HepG2 (cell line): Measurements from ENCODE around the gene PSMD1. TPM values are rescaled to one million over a fixed set of nuclear protein-coding genes. Genes with fewer than 3 reads are reported as not detected.

ENCODE experiments used
- CBX2 ChIP-seq, 2 experiments: fragments of 200-600 bp in 1 of 2; sonication (generic); formaldehyde crosslinking in 1 of 2; IDR thresholded peaks; 2 replicates each; pipeline versions ENCODE4 v1.7.0 to v1.8.1; 2018 to 2022; ENCODE audit warnings: low read depth in 2 of 2, low read length in 1 of 2, mild to moderate bottlenecking in 1 of 2, missing genetic modification reagents in 1 of 2
- CENPBD1 ChIP-seq: sonication (generic); formaldehyde crosslinking; IDR thresholded peaks from 2 replicates; pipeline ENCODE4 v1.8.0; 2022; ENCODE audit warnings: missing genetic modification reagents, low read depth, mild to moderate bottlenecking, borderline replicate concordance
- FLYWCH1 ChIP-seq: sonication (generic); formaldehyde crosslinking; IDR thresholded peaks from 2 replicates; pipeline ENCODE4 v1.8.1; 2023; ENCODE audit warnings: mild to moderate bottlenecking, missing genetic modification reagents
- GABPB1 ChIP-seq: IDR thresholded peaks from 2 replicates; pipeline ENCODE4 v1.6.1; 2016; ENCODE audit warnings: mild to moderate bottlenecking, missing genetic modification reagents, moderate library complexity, missing compliant biosample characterization
- JUNB ChIP-seq: sonication (generic); formaldehyde crosslinking; IDR thresholded peaks from 2 replicates; pipeline ENCODE4 v1.8.0; 2022; ENCODE audit warnings: missing genetic modification reagents, mild to moderate bottlenecking, borderline replicate concordance
- MBD4 ChIP-seq: IDR thresholded peaks from 2 replicates; pipeline ENCODE4 v1.6.1; 2012; ENCODE audit warnings: low read length, inconsistent platforms, borderline replicate concordance
- MTF2 ChIP-seq: sonication (generic); formaldehyde crosslinking; IDR thresholded peaks from 2 replicates; pipeline ENCODE4 v1.5.0; 2020; ENCODE audit warnings: missing genetic modification reagents, borderline replicate concordance
- MXI1 ChIP-seq: IDR thresholded peaks from 3 replicates; pipeline ENCODE4 v1.6.1; 2012; ENCODE audit warnings: low read depth, low read length, inconsistent platforms, borderline replicate concordance
- RELA ChIP-seq: sonication (generic); formaldehyde crosslinking; IDR thresholded peaks from 2 replicates; pipeline ENCODE4 v1.4.0; 2020; ENCODE audit warnings: missing genetic modification reagents
- SCMH1 ChIP-seq: sonication (generic); formaldehyde crosslinking; IDR thresholded peaks from 2 replicates; pipeline ENCODE4 v1.9.0; 2021; ENCODE audit warnings: missing genetic modification reagents, mild to moderate bottlenecking, borderline replicate concordance
- SIX4 ChIP-seq: sonication (generic); formaldehyde crosslinking; IDR thresholded peaks from 2 replicates; pipeline ENCODE4 v1.4.0; 2020; ENCODE audit warnings: missing genetic modification reagents
- SP2 ChIP-seq: sonication (generic); formaldehyde crosslinking; IDR thresholded peaks from 2 replicates; pipeline ENCODE4 v1.5.1; 2020; ENCODE audit warnings: mild to moderate bottlenecking, missing genetic modification reagents
- TSC22D2 ChIP-seq: sonication (generic); formaldehyde crosslinking; IDR thresholded peaks from 2 replicates; pipeline ENCODE4 v1.5.1; 2020; ENCODE audit warnings: missing genetic modification reagents, mild to moderate bottlenecking, borderline replicate concordance
- ZMYM2 ChIP-seq: sonication (generic); formaldehyde crosslinking; IDR thresholded peaks from 2 replicates; pipeline ENCODE4 v1.8.0; 2022; ENCODE audit warnings: mild to moderate bottlenecking, missing genetic modification reagents
- ZNF33B ChIP-seq: sonication (generic); formaldehyde crosslinking; IDR thresholded peaks from 2 replicates; pipeline ENCODE4 v1.5.1; 2020; ENCODE audit warnings: mild to moderate bottlenecking, missing genetic modification reagents
- ZNF460 ChIP-seq: sonication (generic); formaldehyde crosslinking; IDR thresholded peaks from 2 replicates; pipeline ENCODE4 v1.5.1; 2020; ENCODE audit warnings: missing genetic modification reagents, mild to moderate bottlenecking, borderline replicate concordance
- ZNF468 ChIP-seq: sonication (generic); formaldehyde crosslinking; IDR thresholded peaks from 2 replicates; pipeline ENCODE4 v1.8.0; 2022; ENCODE audit warnings: mild to moderate bottlenecking, moderate library complexity, missing genetic modification reagents
- ZNF589 ChIP-seq: sonication (generic); formaldehyde crosslinking; conservative IDR thresholded peaks from 2 replicates; pipeline ENCODE4 v1.8.0; 2022; ENCODE audit warnings: mild to moderate bottlenecking, moderate library complexity, missing genetic modification reagents
- ZNF652 ChIP-seq: IDR thresholded peaks from 2 replicates; pipeline ENCODE4 v1.6.1; 2016; ENCODE audit warnings: low read depth, borderline replicate concordance
- ZNF850 ChIP-seq: sonication (generic); formaldehyde crosslinking; conservative IDR thresholded peaks from 2 replicates; pipeline ENCODE4 v1.9.0; 2021; ENCODE audit warnings: mild to moderate bottlenecking, missing genetic modification reagents
- ZNF883 ChIP-seq: sonication (generic); formaldehyde crosslinking; IDR thresholded peaks from 2 replicates; pipeline ENCODE4 v1.5.1; 2020; ENCODE audit warnings: mild to moderate bottlenecking, missing genetic modification reagents; ENCODE audit errors: not compliant biosample characterization
- polyA plus RNA-seq, 8 experiments: library from polyadenylated mRNA; depleted of rRNA in 3 of 8; stranded (reverse) in 7 of 8; unstranded in 1 of 8; fragments of >200 nt; fragmentation: Illumina TruSeq in 4 of 8; extraction: Trizol in 4 of 8; gene quantifications; 2 replicates each; pipeline versions ENCODE4 v1.2.1 to v1.2.3, GENCODE V29; 2011 to 2016; ENCODE audit warnings: low read depth in 4 of 8, missing spikeins in 1 of 8, mixed read lengths in 1 of 8; ENCODE audit not compliant: insufficient read depth in 1 of 8
- total RNA-seq, 5 experiments: library from RNA; depleted of rRNA; stranded (reverse); fragments of >200 nt; fragmentation: Illumina TruSeq; extraction: Trizol; gene quantifications; 2 replicates each; pipeline ENCODE4 v1.2.3, GENCODE V29; 2016; ENCODE audit warnings: low read depth in 1 of 5
- TF ChIP-seq, protein P1 (sequence below), 2 experiments: sonication (generic) in 1 of 2; formaldehyde crosslinking in 1 of 2; IDR thresholded peaks; 2 replicates each; pipeline versions ENCODE4 v1.6.1 to v1.9.0; 2014 to 2022; ENCODE audit warnings: antibody characterized with exemption in 1 of 2, borderline replicate concordance in 1 of 2, inconsistent platforms in 1 of 2, low read depth in 1 of 2, missing genetic modification reagents in 1 of 2
- TF ChIP-seq, protein P2 (sequence below): sonication (generic); formaldehyde crosslinking; IDR thresholded peaks from 2 replicates; pipeline ENCODE4 v1.8.0; 2022; ENCODE audit warnings: mild to moderate bottlenecking, missing genetic modification reagents, borderline replicate concordance

PSMD1 gene
- total and polyA plus RNA-seq, 2 of the 13 experiments (the other 11 are each of a cell fraction or from before 2014, with no cell fraction given), result 136 to 191 TPM

- TF ChIP-seq, protein P1, sequence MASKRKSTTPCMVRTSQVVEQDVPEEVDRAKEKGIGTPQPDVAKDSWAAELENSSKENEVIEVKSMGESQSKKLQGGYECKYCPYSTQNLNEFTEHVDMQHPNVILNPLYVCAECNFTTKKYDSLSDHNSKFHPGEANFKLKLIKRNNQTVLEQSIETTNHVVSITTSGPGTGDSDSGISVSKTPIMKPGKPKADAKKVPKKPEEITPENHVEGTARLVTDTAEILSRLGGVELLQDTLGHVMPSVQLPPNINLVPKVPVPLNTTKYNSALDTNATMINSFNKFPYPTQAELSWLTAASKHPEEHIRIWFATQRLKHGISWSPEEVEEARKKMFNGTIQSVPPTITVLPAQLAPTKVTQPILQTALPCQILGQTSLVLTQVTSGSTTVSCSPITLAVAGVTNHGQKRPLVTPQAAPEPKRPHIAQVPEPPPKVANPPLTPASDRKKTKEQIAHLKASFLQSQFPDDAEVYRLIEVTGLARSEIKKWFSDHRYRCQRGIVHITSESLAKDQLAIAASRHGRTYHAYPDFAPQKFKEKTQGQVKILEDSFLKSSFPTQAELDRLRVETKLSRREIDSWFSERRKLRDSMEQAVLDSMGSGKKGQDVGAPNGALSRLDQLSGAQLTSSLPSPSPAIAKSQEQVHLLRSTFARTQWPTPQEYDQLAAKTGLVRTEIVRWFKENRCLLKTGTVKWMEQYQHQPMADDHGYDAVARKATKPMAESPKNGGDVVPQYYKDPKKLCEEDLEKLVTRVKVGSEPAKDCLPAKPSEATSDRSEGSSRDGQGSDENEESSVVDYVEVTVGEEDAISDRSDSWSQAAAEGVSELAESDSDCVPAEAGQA (IDR thresholded peaks at IDR 0.05; ENCODE audit: low read depth), result no peak
- TF ChIP-seq, protein P1 (CRISPR knock-in tag; IDR thresholded peaks at IDR 0.05; ENCODE audit: borderline replicate concordance), result no peak
- TF ChIP-seq FLYWCH1 (CRISPR knock-in tag) (no peak), GABPB1 (no peak), ZNF850 (no peak), RELA (no peak), JUNB (CRISPR knock-in tag) (no peak), ZNF33B (no peak), ZNF883 (CRISPR knock-in tag) (no peak), SCMH1 (CRISPR knock-in tag) (no peak), ZNF460 (CRISPR knock-in tag) (no peak), SP2 (CRISPR knock-in tag) (no peak), ZNF652 (CRISPR knock-in tag) (no peak), CBX2 (IDR thresholded peaks at IDR 0.05; ENCODE audit: low read depth, low read length) (no peak), CBX2 (CRISPR knock-in tag; IDR thresholded peaks at IDR 0.05; ENCODE audit: low read depth) (no peak), ZMYM2 (CRISPR knock-in tag) (peak; percentile 26; the same call in 1 of the 2 replicates), MBD4 (no peak), SIX4 (CRISPR knock-in tag) (no peak), CENPBD1 (CRISPR knock-in tag) (no peak), MTF2 (no peak), TSC22D2 (no peak), MXI1 (peak; percentile 43; the same call in 1 of the 3 replicates), ZNF589 (CRISPR knock-in tag) (0 out of 2 replicates have a peak, but pooled peaks have one; percentile 55), ZNF468 (no peak)
- TF ChIP-seq, protein P2, sequence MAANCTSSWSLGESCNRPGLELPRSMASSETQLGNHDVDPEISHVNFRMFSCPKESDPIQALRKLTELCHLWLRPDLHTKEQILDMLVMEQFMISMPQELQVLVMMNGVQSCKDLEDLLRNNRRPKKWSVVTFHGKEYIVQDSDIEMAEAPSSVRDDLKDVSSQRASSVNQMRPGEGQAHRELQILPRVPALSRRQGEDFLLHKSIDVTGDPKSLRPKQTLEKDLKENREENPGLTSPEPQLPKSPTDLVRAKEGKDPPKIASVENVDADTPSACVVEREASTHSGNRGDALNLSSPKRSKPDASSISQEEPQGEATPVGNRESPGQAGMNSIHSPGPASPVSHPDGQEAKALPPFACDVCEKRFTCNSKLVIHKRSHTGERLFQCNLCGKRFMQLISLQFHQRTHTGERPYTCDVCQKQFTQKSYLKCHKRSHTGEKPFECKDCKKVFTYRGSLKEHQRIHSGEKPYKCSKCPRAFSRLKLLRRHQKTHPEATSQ, result no peak
Observed at GRCh38 chr2:231037202-231037730, 19.4 kb upstream of the PSMD1 start, which contains the start of gene C2orf72 (continued).
